PC-9 (cell line): ENCODE measurements around the gene DOCK2. TPM values are rescaled to one million over a fixed set of nuclear protein-coding genes. Genes with fewer than 3 reads are reported as not detected.

Source experiments
- BruUV-seq: library from RNA; stranded (reverse); fragments of 400-500 nt; replicated peaks from 2 replicates; lab custom pipeline; 2021; lab: Mats Ljungman, UMichigan
- CTCF ChIA-PET: fragments of 300-600 bp; sonication (Branson Sonifier 250); formaldehyde crosslinking; loops from one replicate; lab custom pipeline; 2022; ENCODE audit warnings: antibody characterized with exemption; lab: Charles Lee
- POLR2A ChIA-PET: fragments of 300-600 bp; sonication (Branson Sonifier 250); formaldehyde crosslinking; loops from one replicate; lab custom pipeline; 2022; ENCODE audit warnings: antibody characterized with exemption; ENCODE audit not compliant: unreplicated experiment; lab: Charles Lee
- DNase-seq, 2 experiments: peaks; one replicate each; pipeline versions ENCODE4 v3.0.0 to v3.0.0-alpha.2; 2015 to 2022; ENCODE audit warnings: mixed read lengths in 1 of 2
- H2AFZ ChIP-seq: fragments of 200-600 bp; sonication (generic); 2 replicates; pipeline ENCODE4 v1.8.1; 2017; ENCODE audit warnings: antibody characterized with exemption
- H3F3A ChIP-seq: fragments of 200-600 bp; sonication (generic); 2 replicates; pipeline ENCODE4 v1.8.1; 2017; ENCODE audit warnings: antibody characterized with exemption, mild to moderate bottlenecking, low read depth; ENCODE audit not compliant: insufficient read depth
- H3K27ac ChIP-seq: fragments of 200-600 bp; sonication (generic); 2 replicates; pipeline ENCODE4 v1.6.1; 2016; ENCODE audit warnings: mixed run types
- H3K27me3 ChIP-seq: fragments of 200-600 bp; sonication (generic); 2 replicates; pipeline ENCODE4 v1.6.1; 2016; ENCODE audit warnings: low read depth, mixed run types; ENCODE audit not compliant: insufficient read depth
- H3K36me3 ChIP-seq: fragments of 200-600 bp; sonication (generic); 2 replicates; pipeline ENCODE4 v1.6.1; 2016; ENCODE audit warnings: low read depth, mixed run types
- H3K4me1 ChIP-seq: fragments of 200-600 bp; sonication (generic); replicated peaks from 2 replicates; pipeline ENCODE4 v1.6.1; 2016; ENCODE audit warnings: mixed run types; ENCODE audit not compliant: insufficient read depth
- H3K4me2 ChIP-seq: fragments of 200-600 bp; sonication (generic); 2 replicates; pipeline ENCODE4 v1.6.1; 2017; ENCODE audit warnings: mixed run types
- H3K4me3 ChIP-seq: fragments of 200-600 bp; sonication (generic); 2 replicates; pipeline ENCODE4 v1.6.1; 2016; ENCODE audit warnings: mixed run types
- H3K79me2 ChIP-seq: fragments of 200-600 bp; sonication (generic); 2 replicates; pipeline ENCODE4 v1.6.1; 2017; ENCODE audit warnings: low read depth, mixed run types
- H3K9me2 ChIP-seq: fragments of 200-600 bp; sonication (generic); 2 replicates; pipeline ENCODE4 v1.8.1; 2017; ENCODE audit warnings: mild to moderate bottlenecking; ENCODE audit not compliant: insufficient read depth
- H3K9me3 ChIP-seq: fragments of 200-600 bp; sonication (generic); 2 replicates; pipeline ENCODE4 v1.8.1; 2016; ENCODE audit warnings: low read depth; ENCODE audit not compliant: insufficient read depth
- H4K20me1 ChIP-seq: fragments of 200-600 bp; sonication (generic); 2 replicates; pipeline ENCODE4 v1.8.1; 2017; ENCODE audit not compliant: insufficient read depth
- EZH2 ChIP-seq: fragments of 200-600 bp; sonication (generic); IDR thresholded peaks from 2 replicates; pipeline ENCODE4 v1.8.0; 2017; ENCODE audit warnings: antibody characterized with exemption, low read depth
- intact Hi-C: fragments of 100-400 bp; cut with micrococcal nuclease; formaldehyde crosslinking; loops from one replicate; pipeline ENCODE4 v1.10.0; 2022; ENCODE audit not compliant: unreplicated experiment
- total RNA-seq: library from RNA; stranded (reverse); gene quantifications from 2 replicates; pipeline ENCODE4 v1.2.3, GENCODE V29; 2021
- TF ChIP-seq, protein P1 (sequence below): fragments of 200-600 bp; sonication (generic); conservative IDR thresholded peaks from 2 replicates; pipeline ENCODE4 v1.6.1; 2017; ENCODE audit warnings: mixed run types, antibody characterized with exemption, mild to moderate bottlenecking, moderate library complexity

Gene DOCK2
- total RNA-seq, 1 experiment from 2014 or later: 0.41 TPM

DNA sequence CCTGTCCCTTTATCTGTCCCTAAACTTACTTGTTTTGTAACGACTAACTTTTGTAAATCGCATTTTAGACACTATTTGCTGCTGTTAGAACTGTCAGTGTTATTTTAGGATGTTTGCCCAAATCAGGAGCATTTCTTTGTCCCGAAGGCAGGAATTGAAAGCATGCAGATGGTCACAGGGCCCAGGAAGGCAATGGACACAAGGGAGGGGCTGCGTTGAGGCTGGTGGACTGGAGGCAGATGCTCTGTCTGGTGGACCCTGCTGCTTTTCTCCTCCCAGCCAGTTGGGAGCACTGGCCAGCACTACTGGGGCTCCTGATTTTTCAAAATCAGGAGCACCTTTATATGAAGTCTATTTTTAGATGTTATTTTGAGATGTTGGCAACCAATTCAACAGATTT lies 31.7 kb downstream of the DOCK2 start:
- Histone ChIP-seq H3K36me3 (no peaks in the 10 kb centered on the region), H3K4me3 (no peak overlapping the region), H3K9me2 (no peaks in the 10 kb centered on the region), H3K79me2 (no peaks in the 10 kb centered on the region), H3K27me3 (no peaks in the 10 kb centered on the region), H3K27ac (no peak overlapping the region), H4K20me1 (no peaks in the 10 kb centered on the region), H2AFZ (no peak overlapping the region), H3K4me1 (no peaks in the 10 kb centered on the region; the same call in 1 of the 2 replicates), H3K4me2 (no peak overlapping the region), H3F3A (no peaks in the 10 kb centered on the region), H3K9me3 (no peaks in the 10 kb centered on the region)
- POLR2A ChIA-PET: no interaction called here
- no peak for TF ChIP-seq EZH2
- TF ChIP-seq, protein P1, sequence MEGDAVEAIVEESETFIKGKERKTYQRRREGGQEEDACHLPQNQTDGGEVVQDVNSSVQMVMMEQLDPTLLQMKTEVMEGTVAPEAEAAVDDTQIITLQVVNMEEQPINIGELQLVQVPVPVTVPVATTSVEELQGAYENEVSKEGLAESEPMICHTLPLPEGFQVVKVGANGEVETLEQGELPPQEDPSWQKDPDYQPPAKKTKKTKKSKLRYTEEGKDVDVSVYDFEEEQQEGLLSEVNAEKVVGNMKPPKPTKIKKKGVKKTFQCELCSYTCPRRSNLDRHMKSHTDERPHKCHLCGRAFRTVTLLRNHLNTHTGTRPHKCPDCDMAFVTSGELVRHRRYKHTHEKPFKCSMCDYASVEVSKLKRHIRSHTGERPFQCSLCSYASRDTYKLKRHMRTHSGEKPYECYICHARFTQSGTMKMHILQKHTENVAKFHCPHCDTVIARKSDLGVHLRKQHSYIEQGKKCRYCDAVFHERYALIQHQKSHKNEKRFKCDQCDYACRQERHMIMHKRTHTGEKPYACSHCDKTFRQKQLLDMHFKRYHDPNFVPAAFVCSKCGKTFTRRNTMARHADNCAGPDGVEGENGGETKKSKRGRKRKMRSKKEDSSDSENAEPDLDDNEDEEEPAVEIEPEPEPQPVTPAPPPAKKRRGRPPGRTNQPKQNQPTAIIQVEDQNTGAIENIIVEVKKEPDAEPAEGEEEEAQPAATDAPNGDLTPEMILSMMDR: no peak
- intact Hi-C loops: no loop called here
- no TSS peak for BruUV-seq
- CTCF ChIA-PET: no interaction called here
- DNase-seq: no peak

DNA sequence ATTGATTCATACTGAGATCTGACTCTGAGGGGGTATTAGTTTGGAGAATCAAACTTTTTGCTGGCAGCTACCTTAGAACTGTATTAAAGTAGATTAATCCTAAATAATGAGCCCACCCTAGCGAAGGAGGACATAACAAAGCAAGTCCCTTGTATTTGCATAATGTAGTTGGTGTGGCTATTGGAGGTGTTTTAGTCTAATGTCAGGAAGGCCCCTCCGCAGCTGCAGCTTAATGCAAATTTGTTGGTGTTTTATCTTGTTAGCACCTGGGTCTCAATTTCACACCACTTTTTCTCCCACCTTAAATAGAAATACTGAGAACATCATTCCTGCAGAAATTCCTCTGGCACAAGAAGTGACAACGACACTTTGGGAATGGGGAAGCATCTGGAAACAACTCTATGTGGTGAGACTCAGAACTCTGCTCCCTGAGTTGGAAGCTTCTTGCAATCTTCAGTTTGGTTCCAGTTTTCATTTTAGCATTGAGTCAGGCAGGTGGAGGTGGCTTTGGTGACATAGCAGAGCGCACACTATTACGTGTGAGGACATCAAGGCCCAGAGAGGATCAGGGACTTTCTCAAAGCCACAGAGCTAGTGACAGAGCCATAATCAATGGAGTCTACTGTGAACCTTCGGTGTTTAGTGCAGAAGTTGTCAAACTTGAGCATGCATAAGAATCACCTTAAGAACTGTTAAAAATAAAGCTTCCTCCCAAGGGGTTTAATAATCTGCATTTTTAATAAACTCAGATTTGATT lies 33.9 kb downstream of the DOCK2 start:
- no peaks in the 10 kb centered on the region for H4K20me1 ChIP-seq
- H3K4me1 ChIP-seq: no peaks in the 10 kb centered on the region; the same call in 1 of the 2 replicates
- no peak overlapping the region for H3K27ac ChIP-seq
- ChIA-PET CTCF (no interaction called here), POLR2A (no interaction called here)
- no peaks in the 10 kb centered on the region for H3K9me3 ChIP-seq
- H3F3A ChIP-seq: no peaks in the 10 kb centered on the region
- intact Hi-C loops: no loop called here
- no TSS peak for BruUV-seq
- H3K36me3 ChIP-seq: no peaks in the 10 kb centered on the region
- no peak overlapping the region for H3K4me3 ChIP-seq
- H3K79me2 ChIP-seq: no peaks in the 10 kb centered on the region
- TF ChIP-seq, protein P1: no peak
- no peak for TF ChIP-seq EZH2
- no peaks in the 10 kb centered on the region for H3K27me3 ChIP-seq
- no peak overlapping the region for H2AFZ ChIP-seq
- no peak overlapping the region for H3K4me2 ChIP-seq
- H3K9me2 ChIP-seq: no peaks in the 10 kb centered on the region
- DNase-seq: peak in 1 of 2 experiments; percentile 10

DNA sequence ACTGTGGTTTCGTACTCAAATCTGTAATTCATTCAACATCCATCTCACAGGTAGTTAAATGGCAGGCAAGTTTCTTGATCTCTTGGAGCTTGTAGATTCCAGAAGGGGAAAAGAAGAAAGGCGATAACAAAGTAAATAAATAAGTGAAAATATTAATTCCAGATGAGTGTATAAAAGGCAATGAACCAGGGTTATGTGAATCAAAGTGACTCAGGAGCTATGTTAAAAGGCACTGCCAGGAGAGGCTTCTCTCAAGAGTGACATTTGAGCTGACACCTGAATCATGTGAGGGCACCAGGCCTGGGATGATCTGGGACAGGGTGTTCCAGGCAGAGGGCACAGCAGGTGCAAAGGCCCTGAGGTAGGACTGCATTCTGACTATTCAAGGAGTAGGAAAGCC lies 45.0 kb downstream of the DOCK2 start:
- no peaks in the 10 kb centered on the region for H3K27me3 ChIP-seq
- no peaks in the 10 kb centered on the region for H3K9me3 ChIP-seq
- H3K27ac ChIP-seq: no peak overlapping the region
- TF ChIP-seq, protein P1: no peak
- no peak for TF ChIP-seq EZH2
- H3K36me3 ChIP-seq: no peaks in the 10 kb centered on the region
- no peak overlapping the region for H3K4me2 ChIP-seq
- H4K20me1 ChIP-seq: no peaks in the 10 kb centered on the region
- no TSS peak for BruUV-seq
- H3K4me3 ChIP-seq: no peak overlapping the region
- no peaks in the 10 kb centered on the region for H3K4me1 ChIP-seq
- H3K9me2 ChIP-seq: no peaks in the 10 kb centered on the region
- POLR2A ChIA-PET: no interaction called here
- no peak overlapping the region for H2AFZ ChIP-seq
- CTCF ChIA-PET: no interaction called here
- no peaks in the 10 kb centered on the region for H3K79me2 ChIP-seq
- intact Hi-C loops: no loop called here
- peak in 1 of 2 experiments; percentile 29 for DNase-seq
- H3F3A ChIP-seq: no peaks in the 10 kb centered on the region
